HUDEP-2 (cell line): Measurements from ENCODE around the gene CARD6.

ENCODE experiments used
- DNase-seq, 76 experiments: peaks; one replicate each; lab custom pipeline; 2025; ENCODE audit not compliant: unreplicated experiment in 76 of 76; lab: John Stamatoyannopoulos, UW

The CARD6 gene

DNA sequence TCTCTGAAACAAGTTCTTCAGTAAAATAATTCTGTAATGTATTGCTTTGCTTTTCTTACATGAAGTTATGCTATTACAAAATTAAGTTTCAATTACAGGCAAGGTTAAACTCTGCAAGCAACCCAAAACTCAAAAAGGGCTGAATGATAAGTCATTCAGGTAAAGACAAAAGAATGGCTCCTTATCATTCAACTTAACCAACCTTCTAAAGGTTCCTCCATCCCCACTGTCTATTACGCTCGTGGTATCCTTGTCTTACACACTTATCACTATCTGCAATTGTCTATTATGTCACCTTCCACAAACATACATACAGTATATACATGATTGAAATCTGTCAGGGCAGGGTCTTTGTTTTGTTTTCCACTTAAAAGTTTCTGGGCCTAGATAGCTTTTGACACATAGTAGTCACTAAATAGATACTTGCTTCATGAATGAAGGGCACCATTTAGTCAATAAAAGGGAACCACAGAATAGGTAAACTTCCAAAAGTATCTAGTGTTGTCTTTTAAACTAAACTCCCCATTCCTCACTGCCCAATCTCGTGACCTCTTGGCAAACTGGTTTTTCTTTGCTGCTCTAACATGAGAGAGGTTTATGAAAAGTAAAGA lies 13.0 kb upstream of the CARD6 start:
- DNase-seq, result no peak

DNA sequence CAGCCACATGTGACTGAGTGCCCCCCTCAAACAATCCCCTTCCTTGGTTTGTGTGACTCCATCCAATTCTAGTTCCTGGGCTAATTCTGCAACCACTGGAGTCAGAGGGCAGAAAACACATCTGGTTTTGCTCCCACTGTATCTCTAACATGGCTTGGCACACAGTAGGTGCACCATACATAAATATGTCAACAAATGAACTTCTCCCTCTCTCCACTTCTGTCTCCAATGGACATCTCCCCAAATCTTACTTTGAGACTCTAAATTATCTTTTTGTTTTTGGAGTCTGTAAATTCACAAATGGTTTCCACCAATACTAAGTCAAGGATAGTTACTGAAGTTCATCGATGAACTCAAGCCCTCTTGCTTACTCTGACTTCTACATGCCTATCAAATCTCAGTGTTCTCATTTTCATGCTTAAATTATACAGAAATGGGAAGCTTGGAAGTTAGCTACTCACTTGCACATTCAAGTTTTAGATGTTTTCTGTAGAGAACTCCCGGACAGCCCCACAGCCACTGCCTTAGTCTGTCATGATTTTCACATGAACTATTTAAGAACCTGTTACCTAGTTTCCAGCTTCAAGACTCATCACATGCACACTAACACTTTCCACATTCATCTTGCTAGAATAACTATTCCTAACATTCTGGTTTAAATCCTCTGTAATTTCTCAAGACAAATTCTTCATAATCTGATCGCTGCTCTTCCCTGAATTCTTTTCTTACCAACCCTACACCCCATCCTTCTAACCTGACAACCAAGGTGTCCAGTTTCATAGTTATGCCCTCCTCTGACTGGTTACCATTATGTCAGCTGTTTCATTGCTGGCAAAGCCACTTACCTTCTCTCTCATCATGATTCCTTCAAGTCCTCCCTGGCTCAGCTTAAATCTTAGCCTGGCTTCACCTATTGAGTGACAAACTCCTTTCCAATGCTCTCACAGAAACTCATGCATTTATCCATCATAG lies 12.2 kb upstream of the CARD6 start:
- DNase-seq, result no peak

DNA sequence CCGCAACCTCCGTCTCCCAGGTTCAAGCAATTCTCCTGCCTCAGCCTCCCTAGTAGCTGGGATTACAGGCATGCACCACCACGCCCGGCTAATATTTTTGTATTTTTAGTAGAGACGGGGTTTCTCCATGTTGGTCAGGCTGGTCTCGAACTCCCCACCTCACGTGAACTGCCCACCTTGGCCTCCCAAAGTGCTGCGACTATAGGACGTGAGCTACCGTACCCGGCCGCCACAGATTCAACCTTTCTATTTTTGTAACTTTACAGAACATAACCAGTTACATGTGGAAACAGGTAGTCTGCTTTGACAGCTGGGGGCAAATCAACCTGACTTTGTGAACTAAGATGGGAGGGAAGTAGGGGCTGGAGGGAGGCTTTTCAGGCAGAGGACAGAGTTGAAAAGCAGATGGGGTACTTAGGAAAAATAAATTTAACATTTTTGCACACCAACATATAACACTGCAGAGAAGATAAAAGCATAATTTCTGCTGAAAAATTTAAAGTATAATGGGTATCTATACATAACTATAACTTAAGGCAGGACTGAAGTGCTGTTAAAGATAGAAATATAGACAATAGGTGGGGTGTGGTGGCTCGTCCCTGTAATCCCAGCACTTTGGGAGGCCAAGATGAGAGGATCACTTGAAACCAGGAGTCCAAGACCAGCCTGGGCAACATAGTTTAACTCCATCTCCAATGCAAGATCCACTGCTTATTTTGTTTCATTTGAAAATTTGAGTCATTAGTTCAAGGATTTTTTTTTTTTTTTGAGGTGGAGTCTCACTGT lies 11.2 kb upstream of the CARD6 start:
- DNase-seq, result no peak

DNA sequence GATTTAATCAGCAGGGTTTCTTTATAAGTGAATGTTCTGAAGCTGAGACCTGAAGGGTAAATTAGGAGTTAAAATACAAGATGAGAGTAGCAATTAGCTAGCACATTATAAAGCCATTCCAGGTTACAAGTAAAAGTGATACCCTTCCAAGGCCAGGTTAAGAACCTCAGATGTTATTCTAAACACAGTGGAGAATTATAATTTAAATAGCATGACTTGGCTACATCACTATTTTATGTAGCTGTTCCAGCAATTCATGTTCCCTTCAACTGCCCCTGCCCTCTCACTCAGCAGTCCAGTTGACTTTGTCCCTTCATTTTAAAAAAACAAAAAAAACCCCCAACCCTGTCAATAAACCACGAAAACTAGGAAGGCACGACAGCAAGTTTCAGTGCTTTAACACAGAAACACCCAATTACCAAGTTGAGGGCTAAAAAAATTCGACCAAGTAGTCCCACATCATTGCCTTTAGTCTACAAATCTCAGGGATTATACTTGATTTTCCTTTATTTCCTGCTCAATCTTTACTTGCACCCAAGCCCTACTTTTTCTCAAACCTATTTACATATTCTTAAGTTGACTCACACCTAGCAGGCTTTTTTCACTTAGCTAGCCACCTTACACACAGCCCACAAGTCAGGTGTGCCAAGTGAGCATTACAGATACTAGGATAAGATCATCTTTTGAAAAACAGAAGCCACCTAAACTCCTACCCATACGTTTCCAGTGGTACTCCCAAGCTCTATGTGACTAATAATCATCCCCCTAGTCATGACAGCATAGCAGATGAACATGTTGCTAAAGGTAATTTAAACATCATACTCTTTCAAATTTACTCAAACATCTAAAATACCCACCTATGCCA lies 9.6 kb upstream of the CARD6 start:
- DNase-seq, result no peak

DNA sequence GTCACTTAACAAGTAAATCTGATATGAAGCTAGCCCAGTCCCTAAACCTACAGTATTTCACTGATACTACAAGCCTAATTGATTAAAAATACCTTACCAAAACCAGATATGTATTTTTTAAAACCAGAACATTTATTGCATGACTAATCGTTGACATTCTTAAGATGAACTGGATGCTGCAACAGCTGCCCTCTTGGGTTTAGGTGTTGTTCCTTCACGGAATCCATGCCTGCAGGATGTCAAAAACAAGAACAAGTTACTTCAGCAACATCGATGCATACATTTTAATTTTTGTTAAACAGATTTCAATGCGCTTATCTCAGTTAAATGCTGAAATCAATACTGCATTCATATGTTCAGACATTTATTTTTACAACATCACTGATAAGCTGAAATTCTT lies 8.8 kb upstream of the CARD6 start:
- DNase-seq, result no peak

DNA sequence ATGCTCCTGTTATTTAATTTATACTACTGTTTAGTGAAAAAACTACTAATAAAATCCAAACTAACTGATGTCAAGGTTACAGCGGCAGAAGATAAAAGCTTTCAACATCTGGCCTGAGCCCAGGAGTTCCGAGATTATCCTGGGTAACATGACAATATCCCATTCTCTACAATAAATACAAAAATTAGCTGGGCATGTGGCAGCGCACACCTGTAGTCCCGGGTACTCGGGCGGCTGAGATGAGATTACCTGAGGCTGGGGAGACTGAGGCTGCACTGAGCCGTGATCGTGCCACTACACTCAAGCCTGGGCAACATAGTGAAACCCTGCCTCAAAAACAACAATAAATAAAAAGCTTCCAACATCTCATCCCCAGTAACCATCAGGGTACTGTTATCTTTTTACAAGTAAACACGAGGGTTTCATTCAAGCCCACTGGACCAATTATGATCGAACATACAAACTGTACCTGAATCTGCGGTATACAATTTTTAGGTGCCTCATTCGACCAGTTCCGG lies 7.4 kb upstream of the CARD6 start:
- DNase-seq, result peak in 1 of 76 experiments; percentile 21

DNA sequence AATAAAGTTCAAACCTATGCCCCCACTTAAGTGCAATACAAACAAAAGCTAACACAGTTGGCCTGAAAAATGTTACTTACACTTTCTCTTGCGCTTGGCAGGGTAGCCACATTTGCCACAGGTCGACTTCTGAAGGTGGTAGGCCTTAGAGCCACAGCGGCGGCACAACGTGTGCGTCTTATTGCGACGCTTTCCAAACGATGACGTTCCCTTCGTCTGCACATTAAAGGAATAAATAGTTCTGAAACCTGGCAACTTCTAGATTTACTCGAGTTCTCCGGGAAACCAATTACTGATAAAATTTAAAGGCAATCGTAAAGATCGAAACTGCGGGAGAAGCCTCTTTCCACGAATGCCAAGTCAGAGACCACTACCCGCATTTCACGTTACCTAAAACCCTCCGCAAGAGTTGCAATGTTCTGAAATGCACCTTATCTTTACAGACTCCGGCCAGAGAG lies 6.7 kb upstream of the CARD6 start:
- peak in 6 of 76 experiments; percentile 6 to 64 (median 24) for DNase-seq

DNA sequence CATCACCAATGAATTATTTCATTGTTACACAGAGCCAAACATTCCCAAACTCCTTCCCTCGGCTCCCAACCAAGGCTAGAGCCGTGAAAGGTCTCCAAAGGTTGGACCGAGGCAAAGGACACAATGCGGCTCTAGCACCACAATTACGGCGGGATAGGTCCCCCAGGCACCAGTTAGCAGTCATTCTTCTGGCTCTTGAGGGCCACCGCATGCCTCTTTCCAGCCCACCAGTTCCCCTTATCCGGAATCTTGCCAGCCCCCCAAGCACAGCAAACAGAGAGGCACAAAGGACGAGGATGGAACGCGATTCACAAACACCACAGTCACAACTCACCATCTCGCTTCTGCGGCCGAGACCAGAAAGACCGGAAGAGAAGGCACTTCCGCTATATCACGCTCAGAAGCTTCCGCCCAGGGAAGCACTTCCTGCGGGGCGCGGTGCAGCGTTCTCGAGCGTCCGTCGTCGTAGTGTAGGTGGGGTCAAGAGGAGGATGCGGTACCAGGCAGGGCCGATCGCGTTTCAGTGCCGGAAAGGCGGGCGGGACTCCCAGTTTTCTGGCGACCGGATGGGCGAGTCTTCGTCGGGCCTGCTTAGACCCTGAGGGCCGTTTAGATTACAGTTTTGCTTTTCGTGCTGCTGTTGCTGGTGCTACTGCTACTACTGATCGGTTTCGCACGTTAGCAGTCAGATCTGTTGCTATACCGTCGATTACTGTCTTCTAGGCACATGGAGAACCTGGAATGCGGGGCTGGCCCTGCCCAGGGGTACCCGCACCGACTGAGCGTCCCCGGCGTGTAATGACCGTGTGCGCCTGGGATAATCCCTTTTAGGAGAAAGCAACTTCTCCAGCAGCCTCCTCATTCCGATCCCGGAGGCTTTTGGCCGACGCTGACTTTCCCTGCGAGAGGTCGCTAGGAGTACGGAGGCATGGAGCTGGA lies 6.0 kb upstream of the CARD6 start, which contains the start of gene RPL37:
RPL37 (minus strand) TSS at position 374 of the 939 bp plus-strand sequence; CDS start at position 337, 37 bp downstream.
- DNase-seq, result peak in 75 of 76 experiments; percentile 69 to 96 (median 92)

DNA sequence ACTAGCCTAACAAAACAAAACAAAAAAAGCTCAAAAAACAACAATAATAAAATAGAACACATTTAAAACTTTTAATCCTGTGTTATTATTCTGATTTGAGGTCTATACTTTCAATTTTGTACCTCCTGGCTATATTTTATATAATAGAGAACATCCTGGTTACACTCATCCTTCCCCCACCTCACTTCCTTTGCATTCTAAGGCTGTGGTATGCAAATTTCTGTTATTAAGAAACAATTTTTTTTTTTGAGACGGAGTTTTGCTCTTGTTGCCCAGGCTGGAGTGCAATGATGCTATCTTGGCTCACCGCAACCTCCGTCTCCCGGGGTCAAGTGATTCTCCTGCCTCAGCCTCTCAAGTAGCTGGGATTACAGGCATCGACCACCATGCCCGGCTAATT lies 3.1 kb upstream of the CARD6 start:
- no peak for DNase-seq

DNA sequence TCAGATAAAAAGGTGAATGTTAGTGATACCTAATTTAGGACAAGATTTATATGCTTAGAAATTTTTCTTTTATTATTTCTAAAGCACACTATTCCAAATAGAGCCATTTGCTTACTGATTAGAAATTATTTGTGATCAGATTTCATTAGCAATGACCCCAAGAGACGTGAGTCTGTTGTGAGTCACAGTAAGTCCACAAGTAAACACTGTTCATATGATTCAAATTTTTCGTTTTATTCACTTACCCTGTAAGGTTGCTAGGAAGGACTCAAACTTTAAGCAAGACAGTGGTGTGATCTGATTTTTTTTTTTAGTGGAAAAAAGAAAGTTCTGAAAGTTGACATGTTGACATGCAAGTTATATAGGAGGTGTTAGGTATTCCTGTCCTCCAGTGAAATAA lies 1.2 kb downstream of the CARD6 start:
- DNase-seq, result no peak

DNA sequence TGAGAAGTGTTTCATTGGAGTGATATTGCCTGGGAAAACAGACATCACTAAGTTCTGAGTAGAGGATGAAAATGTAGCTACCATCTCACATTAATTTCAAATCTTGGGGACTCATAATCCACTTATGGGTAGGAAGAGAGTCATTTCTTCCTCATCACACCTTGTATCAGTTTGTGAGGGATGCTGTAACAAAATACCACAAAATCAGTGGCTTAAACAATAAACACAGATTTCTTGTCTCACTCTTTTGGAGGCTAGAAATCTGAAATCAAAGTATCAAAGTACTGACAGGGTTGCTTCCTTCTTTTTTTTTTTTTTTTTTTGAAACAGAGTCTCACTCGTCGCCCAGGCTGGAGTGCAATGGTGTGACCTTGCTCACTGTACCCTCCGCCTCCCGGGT lies 3.4 kb downstream of the CARD6 start:
- no peak for DNase-seq

DNA sequence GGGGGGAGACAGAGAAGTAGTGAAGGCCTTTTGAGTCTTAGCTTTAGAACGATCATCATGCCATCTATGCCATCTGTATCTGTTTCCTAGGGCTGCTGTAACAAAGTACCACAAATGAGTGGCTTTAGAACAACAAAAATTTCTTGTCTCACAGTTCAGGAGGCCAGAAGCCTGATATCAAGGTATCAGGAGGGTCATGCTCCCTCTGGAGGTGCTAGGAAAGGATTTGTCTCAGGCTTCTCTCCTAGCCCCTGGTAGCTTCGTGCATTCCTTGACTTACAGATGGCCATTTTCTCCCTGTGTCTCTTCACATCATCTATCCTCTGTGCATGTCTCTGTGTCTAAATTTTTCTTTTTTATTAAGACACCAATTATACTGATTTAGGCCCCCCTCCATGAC lies 5.2 kb downstream of the CARD6 start:
- DNase-seq, result no peak

DNA sequence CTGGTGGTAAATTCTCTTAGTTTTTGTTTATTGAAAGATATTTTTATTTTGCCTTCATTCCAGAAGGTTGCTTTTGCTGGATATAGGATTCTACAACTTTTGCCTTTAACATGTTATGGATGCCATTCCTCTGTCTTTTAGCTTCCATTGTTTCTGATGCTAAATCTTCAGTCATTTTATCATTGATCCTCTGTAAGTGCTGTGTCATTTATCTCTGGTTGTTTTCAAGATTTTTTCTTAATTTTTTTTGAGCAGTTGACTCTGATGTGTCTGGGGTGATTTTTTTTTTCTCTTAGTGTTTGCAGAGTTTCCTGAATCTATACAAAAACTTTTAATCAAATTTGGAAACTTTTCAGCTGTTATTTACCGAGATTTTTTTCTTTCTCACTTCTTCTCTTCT lies 6.4 kb downstream of the CARD6 start:
- no peak for DNase-seq

DNA sequence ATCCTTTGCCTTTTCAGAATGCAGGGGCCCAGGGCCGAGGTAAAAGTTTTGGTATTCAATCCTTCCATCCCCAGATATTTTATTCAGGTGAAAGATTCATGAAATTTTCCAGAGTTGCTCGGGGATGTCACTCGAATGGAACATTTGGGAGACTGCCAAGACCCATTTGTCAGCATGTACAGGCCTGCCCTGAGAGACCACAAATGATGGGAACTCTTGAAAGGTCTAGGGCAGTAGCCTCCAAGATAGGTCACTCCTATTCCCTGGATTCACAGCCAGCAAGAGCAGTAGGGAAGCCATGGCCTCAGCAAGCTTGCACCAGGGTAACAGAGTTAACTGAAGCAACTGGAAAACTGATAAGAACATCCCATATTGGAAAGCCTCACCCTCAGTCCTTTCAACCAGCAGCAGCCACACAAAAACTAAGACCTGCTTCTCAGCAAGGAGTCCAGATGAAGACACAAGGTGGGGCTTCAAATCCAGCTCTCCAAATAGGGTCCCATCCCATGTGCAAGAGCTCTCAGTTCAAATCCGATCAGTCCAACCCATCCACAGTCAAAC lies 12.5 kb downstream of the CARD6 start:
- DNase-seq, result no peak

DNA sequence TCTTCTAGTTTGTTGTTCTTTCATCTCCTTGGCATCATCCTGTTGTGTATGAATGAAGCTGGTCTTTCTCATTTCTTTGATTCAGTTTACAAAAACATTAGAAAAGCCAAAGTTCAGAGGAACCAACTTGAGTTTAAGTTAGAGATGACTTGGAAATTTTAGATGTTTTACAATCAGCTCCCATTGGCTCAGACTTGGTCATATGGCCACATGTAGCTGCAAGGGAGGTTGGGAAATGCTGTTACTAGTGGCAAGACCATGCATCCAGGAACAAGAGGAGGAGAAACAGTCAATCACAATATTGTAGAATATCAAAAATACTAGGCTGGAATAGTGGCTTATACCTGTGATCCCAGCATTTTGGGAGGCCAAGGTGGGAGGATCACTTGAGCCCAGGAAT lies 19.5 kb downstream of the CARD6 start:
- no peak for DNase-seq

DNA sequence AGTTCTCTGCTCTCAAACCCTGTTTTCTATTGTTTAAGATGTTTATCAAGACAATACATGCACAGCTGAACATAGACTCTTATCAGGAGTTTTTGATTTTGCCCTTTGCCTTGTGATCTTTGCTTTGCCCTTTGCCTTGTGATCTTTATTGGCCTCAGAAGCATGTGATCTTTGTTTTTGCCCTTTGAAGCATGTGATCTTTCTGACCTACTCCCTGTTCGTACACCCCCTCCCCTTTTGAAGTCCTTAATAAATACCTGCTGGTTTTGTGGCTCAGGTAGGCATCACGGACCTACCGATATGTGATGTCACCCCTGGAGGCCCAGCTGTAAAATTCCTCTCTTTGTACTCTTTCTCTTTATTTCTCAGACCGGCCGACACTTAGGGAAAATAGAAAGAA lies 23.8 kb downstream of the CARD6 start:
- peak in 1 of 76 experiments; percentile 14 for DNase-seq

DNA sequence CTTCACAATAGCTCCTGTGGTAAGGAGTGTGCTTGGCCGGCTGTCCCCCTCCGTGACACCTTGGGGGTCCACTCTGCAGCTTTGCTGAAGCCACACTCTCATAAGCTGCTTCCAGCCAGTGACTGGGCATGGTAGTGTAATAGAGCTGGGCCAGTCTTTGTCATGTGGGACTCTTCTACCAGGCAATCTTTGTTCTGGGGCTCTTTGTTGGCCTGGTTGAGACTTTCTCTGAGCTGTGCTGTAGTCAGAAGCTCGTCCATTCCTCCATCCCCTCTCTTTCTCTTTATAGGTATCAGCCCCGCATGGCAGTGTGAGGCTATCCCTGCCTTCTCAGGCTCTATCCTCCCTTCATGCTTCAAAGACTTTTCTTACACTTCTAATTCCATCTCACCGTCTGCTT lies 25.7 kb downstream of the CARD6 start:
- no peak for DNase-seq

DNA sequence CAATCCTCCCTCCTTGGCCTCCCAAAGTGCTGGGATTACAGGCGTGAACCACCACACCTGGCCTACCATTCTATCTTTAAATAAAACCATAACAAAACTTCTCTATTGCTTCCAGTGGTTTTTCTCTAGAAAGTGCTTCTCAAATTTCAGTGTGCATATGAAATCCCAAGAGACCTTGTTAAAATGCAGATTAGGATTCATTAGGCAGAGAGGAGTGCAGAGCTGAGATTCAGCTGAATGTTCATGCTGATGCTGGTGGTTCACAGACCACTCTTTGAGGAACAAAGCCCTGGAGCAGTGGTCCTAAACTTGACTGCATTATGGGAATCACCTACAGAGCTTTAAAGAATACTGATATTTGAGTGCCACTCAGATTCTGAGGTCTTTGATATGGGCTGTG lies 28.2 kb downstream of the CARD6 start:
- no peak for DNase-seq

DNA sequence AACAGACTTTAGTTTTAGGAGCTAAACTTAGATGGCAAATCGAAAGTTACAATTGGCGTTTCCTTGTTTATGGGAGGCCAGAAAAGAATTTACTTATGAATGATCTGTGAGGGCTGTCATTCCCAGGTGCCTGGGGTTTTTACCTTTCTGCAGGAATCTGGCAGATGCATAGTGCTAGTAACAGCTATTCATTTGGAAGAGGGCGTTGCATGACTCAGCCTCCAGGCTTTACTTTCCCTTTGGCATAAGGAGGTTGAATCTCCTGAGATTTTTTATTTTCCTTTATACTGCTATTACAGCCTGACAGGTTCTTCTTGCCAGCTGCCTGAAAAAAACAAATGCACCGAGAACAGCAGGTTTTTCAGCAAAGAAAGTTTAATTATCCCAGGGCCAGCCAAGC lies 30.0 kb downstream of the CARD6 start:
- DNase-seq, result no peak
